Stimulated activated CD4-positive, alpha-beta T cell treated with anti-CD3 and anti-CD28 coated beads, Interleukin-1b, Interleukin-23, amount 100 ng/mL, for 4 hours (primary cell): ENCODE measurements around the gene LZTS3.
"Not testable (repeated sequence)": the region's sequence is repeated elsewhere in the genome, so short reads cannot be mapped to it uniquely, and the experiment has no call there.

ENCODE experiments used
- DNase-seq, 2 donors: peaks; one replicate each; pipeline ENCODE4 v3.0.0-alpha.2; 2020; ENCODE audit warnings: low read depth in 2 of 2

Gene LZTS3

GRCh38 chr20:3167738-3168078 is 5.6 kb downstream of the LZTS3 start:
- no peak for DNase-seq

GRCh38 chr20:3166913-3167342 is 6.4 kb downstream of the LZTS3 start:
- no peak for DNase-seq

GRCh38 chr20:3166338-3166912 is 6.9 kb downstream of the LZTS3 start:
- no peak for DNase-seq

GRCh38 chr20:3165473-3166337 is 7.6 kb downstream of the LZTS3 start:
- no peak for DNase-seq

GRCh38 chr20:3164763-3165410 is 8.5 kb downstream of the LZTS3 start:
- no peak for DNase-seq

GRCh38 chr20:3164043-3164762 is 9.1 kb downstream of the LZTS3 start:
- no peak for DNase-seq

GRCh38 chr20:3163099-3164042 is 10.0 kb downstream of the LZTS3 start:
- DNase-seq = no peak

- DNase-seq = no peak
These were observed 11.2 kb downstream of the LZTS3 start for GRCh38 chr20:3162080-3162611.

GRCh38 chr20:3161316-3162079 is 11.9 kb downstream of the LZTS3 start:
- no peak for DNase-seq

GRCh38 chr20:3160418-3160817 is 12.9 kb downstream of the LZTS3 start:
- DNase-seq = no peak

- no peak for DNase-seq
These were observed 14.3 kb downstream of the LZTS3 start for GRCh38 chr20:3158968-3159431.

- DNase-seq = no peak
These were observed 15.5 kb downstream of the LZTS3 start for GRCh38 chr20:3157817-3158216.

- no peak for DNase-seq
These were observed 16.3 kb downstream of the LZTS3 start for GRCh38 chr20:3156811-3157619.

GRCh38 chr20:3152057-3152644 is 21.2 kb downstream of the LZTS3 start:
- DNase-seq = not testable (repeated sequence)

GRCh38 chr20:3150908-3151307 is 22.4 kb downstream of the LZTS3 start:
- no peak for DNase-seq

GRCh38 chr20:3146732-3147341 is 26.5 kb downstream of the LZTS3 start:
- no peak for DNase-seq

GRCh38 chr20:3141757-3142156 is 31.6 kb downstream of the LZTS3 start:
- no peak for DNase-seq

- DNase-seq = no peak
These were observed 35.9 kb downstream of the LZTS3 start for GRCh38 chr20:3137492-3137891.
